ENCODE data around the gene SLC8A1. TPM values are rescaled to one million over a fixed set of nuclear protein-coding genes. Genes with fewer than 3 reads are reported as not detected.

The SLC8A1 gene
- total and polyA plus RNA-seq, 8 donors, result 0.31 to 105 (median 14.0) TPM

DNA sequence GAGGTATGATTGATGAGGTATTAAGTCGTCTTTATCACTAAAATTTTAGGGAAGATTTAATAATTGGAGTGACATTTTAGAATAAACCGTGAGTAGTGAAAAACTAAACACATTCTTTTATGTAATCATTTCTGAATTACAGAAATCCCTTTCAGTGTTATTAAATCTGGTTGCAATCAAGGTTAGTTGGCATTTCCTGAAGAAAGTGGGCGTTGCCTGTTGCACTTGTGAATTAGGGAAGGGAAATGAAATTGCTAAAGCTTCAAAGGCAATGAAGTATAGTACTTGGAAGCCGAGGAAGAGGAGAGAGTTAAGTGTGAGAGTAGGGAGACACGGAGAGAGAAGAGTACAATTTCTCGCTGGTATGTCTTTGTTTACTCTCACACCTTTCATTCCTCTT lies 274.5 kb downstream of the SLC8A1 start:
- no peak for DNase-seq
- WGBS, 5 donors, result 62 to 75% (median 71%) methylated on average over 6 of the region's 6 CpGs

DNA sequence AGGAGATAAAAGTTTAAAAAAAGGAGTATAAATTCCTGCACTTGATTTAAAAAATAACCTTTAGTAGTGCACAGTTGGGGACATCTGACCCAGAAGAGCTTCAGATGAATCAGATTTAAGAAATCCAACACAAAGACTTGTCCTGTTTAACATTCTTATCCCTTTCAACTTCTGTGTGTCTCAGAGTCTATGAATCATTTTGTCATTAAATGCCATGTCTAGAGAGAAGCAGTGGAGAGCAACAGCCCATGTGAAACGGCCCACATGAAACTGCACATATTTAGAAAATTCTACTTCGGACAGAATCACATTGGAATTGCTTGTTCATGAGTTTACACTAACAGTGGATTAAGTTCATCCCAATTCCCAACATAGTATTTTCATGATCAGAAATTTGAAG lies 278.6 kb downstream of the SLC8A1 start:
- H3K4me1 ChIP-seq, result peaks cover 0 to 14% (median 0%) of the 10 kb centered on the region in 4 donors
- H3K4me3 ChIP-seq, result no peak overlapping the region
- no peak overlapping the region for H3K27ac ChIP-seq
- no peak for DNase-seq
- H3K27me3 ChIP-seq, result no peaks in the 10 kb centered on the region
- no peaks in the 10 kb centered on the region for H3K36me3 ChIP-seq
- intact Hi-C loops (cut with DNase I; ENCODE audit: low total_unique reads), result no loop called here
- H3K9me3 ChIP-seq, result no peaks in the 10 kb centered on the region
- WGBS, 5 donors, result 59 to 77% (median 75%) methylated on average over 2 of the region's 2 CpGs
- TF ChIP-seq EP300 (IDR thresholded peaks at IDR 0.05) (no peak), POLR2AphosphoS5 (IDR thresholded peaks at IDR 0.05) (no peak), POLR2A (IDR thresholded peaks at IDR 0.05) (no peak)
- TF ChIP-seq, protein P1, sequence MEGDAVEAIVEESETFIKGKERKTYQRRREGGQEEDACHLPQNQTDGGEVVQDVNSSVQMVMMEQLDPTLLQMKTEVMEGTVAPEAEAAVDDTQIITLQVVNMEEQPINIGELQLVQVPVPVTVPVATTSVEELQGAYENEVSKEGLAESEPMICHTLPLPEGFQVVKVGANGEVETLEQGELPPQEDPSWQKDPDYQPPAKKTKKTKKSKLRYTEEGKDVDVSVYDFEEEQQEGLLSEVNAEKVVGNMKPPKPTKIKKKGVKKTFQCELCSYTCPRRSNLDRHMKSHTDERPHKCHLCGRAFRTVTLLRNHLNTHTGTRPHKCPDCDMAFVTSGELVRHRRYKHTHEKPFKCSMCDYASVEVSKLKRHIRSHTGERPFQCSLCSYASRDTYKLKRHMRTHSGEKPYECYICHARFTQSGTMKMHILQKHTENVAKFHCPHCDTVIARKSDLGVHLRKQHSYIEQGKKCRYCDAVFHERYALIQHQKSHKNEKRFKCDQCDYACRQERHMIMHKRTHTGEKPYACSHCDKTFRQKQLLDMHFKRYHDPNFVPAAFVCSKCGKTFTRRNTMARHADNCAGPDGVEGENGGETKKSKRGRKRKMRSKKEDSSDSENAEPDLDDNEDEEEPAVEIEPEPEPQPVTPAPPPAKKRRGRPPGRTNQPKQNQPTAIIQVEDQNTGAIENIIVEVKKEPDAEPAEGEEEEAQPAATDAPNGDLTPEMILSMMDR (IDR thresholded peaks at IDR 0.05), result no peak

More for the DNA sequence above, 274.5 kb downstream of the SLC8A1 start:
- Histone ChIP-seq H3K27ac (no peak overlapping the region), H3K9me3 (no peaks in the 10 kb centered on the region), H3K4me3 (no peak overlapping the region), H3K36me3 (no peaks in the 10 kb centered on the region), H3K27me3 (no peaks in the 10 kb centered on the region), H3K4me1 (no peaks in the 10 kb centered on the region)
- TF ChIP-seq EP300 (IDR thresholded peaks at IDR 0.05), result no peak
- no peak for TF ChIP-seq POLR2AphosphoS5 (IDR thresholded peaks at IDR 0.05)
- TF ChIP-seq, protein P1 (IDR thresholded peaks at IDR 0.05), result no peak
- no peak for TF ChIP-seq POLR2A (IDR thresholded peaks at IDR 0.05)
- intact Hi-C loops (cut with DNase I; ENCODE audit: low total_unique reads), result no loop called here

DNA sequence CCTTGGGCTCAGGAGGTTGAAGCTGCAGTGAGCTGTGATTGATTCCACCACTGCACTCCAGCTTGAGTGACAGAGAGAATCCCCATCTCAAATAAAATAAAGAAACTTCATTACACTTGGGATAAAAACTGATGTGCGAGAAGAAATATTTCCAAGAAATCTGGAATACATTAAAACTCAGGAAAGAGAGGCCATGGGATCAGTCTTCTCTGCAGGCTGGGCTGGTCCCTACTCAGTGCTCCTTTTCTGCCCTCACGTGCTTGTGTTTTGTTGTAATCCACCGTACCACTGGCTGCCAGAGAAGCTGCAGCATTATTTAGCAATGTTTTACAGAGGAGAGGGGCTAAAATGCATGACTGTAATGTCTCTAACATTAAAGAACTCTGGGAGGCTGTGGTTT lies 282.0 kb downstream of the SLC8A1 start:
- TF ChIP-seq EP300 (IDR thresholded peaks at IDR 0.05) (no peak), POLR2A (IDR thresholded peaks at IDR 0.05) (no peak)
- TF ChIP-seq, protein P1 (IDR thresholded peaks at IDR 0.05), result no peak
- intact Hi-C loops (cut with DNase I; ENCODE audit: low total_unique reads), result no loop called here
- no peak overlapping the region for H3K27ac ChIP-seq
- no peaks in the 10 kb centered on the region for H3K27me3 ChIP-seq
- no peaks in the 10 kb centered on the region for H3K36me3 ChIP-seq
- no peak overlapping the region for H3K4me3 ChIP-seq
- no peak for DNase-seq
- 93 to 100% (median 96%) methylated on average over 3 of the region's 3 CpGs for WGBS, 5 donors
- H3K4me1 ChIP-seq, result peaks cover 11 to 26% (median 13%) of the 10 kb centered on the region in 4 donors
- no peaks in the 10 kb centered on the region for H3K9me3 ChIP-seq

DNA sequence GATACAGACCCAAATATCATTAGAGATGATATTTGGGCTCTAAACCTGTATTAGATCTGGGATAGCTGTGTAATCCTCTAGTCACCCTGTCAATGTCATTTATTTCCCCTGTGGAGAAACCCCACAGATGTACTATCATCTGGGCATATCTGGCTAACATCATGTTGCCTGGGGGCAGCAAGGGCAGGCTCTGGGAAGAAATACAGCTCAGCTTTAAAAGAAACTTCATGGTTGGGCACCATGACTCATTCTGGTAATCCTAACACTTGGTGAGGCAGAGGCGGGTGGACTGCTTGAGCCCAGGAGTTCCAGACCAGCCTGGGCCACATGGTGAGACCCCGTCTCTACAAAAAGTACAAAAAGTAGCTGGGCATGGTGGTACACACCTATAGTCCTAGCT lies 282.5 kb downstream of the SLC8A1 start:
- H3K4me1 ChIP-seq, result peaks cover 12 to 31% (median 14%) of the 10 kb centered on the region in 4 donors
- DNase-seq, result no peak
- intact Hi-C loops (cut with DNase I; ENCODE audit: low total_unique reads), result no loop called here
- 87 to 100% (median 98%) methylated on average over 2 of the region's 2 CpGs for WGBS, 5 donors
- H3K9me3 ChIP-seq, result no peaks in the 10 kb centered on the region
- H3K27ac ChIP-seq, result no peak overlapping the region
- H3K36me3 ChIP-seq, result no peaks in the 10 kb centered on the region
- TF ChIP-seq, protein P1 (IDR thresholded peaks at IDR 0.05), result no peak
- no peak for TF ChIP-seq EP300 (IDR thresholded peaks at IDR 0.05)
- TF ChIP-seq POLR2AphosphoS5 (IDR thresholded peaks at IDR 0.05), result no peak
- no peak for TF ChIP-seq POLR2A (IDR thresholded peaks at IDR 0.05)
- no peaks in the 10 kb centered on the region for H3K27me3 ChIP-seq
- H3K4me3 ChIP-seq, result no peak overlapping the region
